Left lung (tissue), 10 donors: Measurements from ENCODE around the gene TBCD. TPM values are rescaled to one million over a fixed set of nuclear protein-coding genes. Genes with fewer than 3 reads are reported as not detected.
A peak's percentile ranks its signal among the peaks of the same experiment; 100 is the strongest.

Experiments
- ATAC-seq: fragments of 200-7000 bp; cut with Tn5 transposase; one replicate; pipeline ENCODE4 v1.9.1; 2020; ENCODE audit warnings: moderate library complexity
- DNase-seq, 4 donors: peaks; one replicate each; pipeline ENCODE4 v3.0.0-alpha.2; 2013 to 2020
- H3K27ac ChIP-seq, 2 donors: fragments of 200-600 bp; sonication (generic) in 1 of 2; one replicate each; pipeline versions ENCODE4 v1.5.0 to v1.8.0; 2020 to 2021
- H3K27me3 ChIP-seq, 2 donors: fragments of 200-600 bp; sonication (generic) in 1 of 2; one replicate each; pipeline versions ENCODE4 v1.5.0 to v1.8.0; 2020 to 2021
- H3K36me3 ChIP-seq, 2 donors: fragments of 200-600 bp; sonication (generic) in 1 of 2; one replicate each; pipeline versions ENCODE4 v1.5.0 to v1.8.0; 2020 to 2021
- H3K4me1 ChIP-seq, 2 donors: fragments of 200-600 bp; one replicate each; pipeline ENCODE4 v1.8.0; 2021
- H3K4me3 ChIP-seq, 2 donors: fragments of 200-600 bp; sonication (generic) in 1 of 2; one replicate each; pipeline versions ENCODE4 v1.5.0 to v1.8.0; 2020 to 2021; ENCODE audit warnings: mild to moderate bottlenecking in 1 of 2
- H3K9me3 ChIP-seq, 2 donors: fragments of 200-600 bp; sonication (generic) in 1 of 2; one replicate each; pipeline versions ENCODE4 v1.5.0 to v1.8.0; 2020 to 2021
- intact Hi-C, 2 donors: fragments of 100-400 bp; cut with DNase I; formaldehyde crosslinking; loops; one replicate each; pipeline versions ENCODE4 v1.11.2 to v1.14.2; 2022
- polyA plus RNA-seq, 6 donors: library from polyadenylated mRNA; unstranded; fragments of 120-200 nt; gene quantifications; one replicate each; pipeline ENCODE4 v1.2.1, GENCODE V29; 2013; ENCODE audit not compliant: insufficient read length in 6 of 6
- total RNA-seq, 2 donors: library from RNA; stranded (reverse); fragmentation: NEBNext Ultra II Directional; extraction: Animal tissue kit (Norgen Biotek cat#: 25700); gene quantifications; one replicate each; pipeline ENCODE4 v1.2.1, GENCODE V29; 2021
- TF ChIP-seq, protein P1 (sequence below), 2 donors: fragments of 200-600 bp; sonication (generic) in 1 of 2; IDR thresholded peaks; one replicate each; pipeline versions ENCODE4 v1.5.0 to v1.8.0; 2021; ENCODE audit warnings: antibody characterized with exemption in 2 of 2
- donor health status: DM: no; HTN: yes; CAD: no.
- donor health status: DM: no; HTN: no; CAD: no.

The TBCD gene
- total and polyA plus RNA-seq, 8 donors: 87.2 to 133 (median 104) TPM

DNA sequence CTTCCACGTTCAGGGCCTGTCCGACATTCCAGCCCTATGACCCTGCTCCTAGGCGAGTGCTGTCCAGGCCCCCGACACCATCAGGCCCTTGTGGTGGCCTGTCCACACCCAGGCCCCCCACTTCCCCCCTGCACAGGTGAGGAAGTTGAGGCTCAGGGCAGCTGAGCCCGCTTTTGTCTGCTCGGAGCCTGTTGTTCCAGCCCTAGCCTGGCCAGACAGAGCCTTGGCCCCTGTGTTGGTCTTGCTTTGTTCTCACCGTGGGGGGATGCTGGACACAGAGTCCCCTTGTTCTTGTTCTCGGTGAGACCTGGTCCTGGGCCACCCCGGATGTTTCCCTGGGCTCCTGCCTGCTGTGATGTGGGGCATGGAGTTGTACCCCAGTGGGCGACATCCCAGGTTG, 140.0 kb downstream of the TBCD start:
- Histone ChIP-seq H3K36me3 (peaks cover 0 to 40% of the 10 kb centered on the region in 2 donors), H3K27ac (no peak overlapping the region), H3K4me3 (no peak overlapping the region), H3K4me1 (peaks cover 36 to 48% of the 10 kb centered on the region in 2 donors), H3K27me3 (no peaks in the 10 kb centered on the region), H3K9me3 (no peaks in the 10 kb centered on the region)
- no peak for ATAC-seq
- peak in 1 of 4 donors; percentile 35 for DNase-seq
- TF ChIP-seq, protein P1, sequence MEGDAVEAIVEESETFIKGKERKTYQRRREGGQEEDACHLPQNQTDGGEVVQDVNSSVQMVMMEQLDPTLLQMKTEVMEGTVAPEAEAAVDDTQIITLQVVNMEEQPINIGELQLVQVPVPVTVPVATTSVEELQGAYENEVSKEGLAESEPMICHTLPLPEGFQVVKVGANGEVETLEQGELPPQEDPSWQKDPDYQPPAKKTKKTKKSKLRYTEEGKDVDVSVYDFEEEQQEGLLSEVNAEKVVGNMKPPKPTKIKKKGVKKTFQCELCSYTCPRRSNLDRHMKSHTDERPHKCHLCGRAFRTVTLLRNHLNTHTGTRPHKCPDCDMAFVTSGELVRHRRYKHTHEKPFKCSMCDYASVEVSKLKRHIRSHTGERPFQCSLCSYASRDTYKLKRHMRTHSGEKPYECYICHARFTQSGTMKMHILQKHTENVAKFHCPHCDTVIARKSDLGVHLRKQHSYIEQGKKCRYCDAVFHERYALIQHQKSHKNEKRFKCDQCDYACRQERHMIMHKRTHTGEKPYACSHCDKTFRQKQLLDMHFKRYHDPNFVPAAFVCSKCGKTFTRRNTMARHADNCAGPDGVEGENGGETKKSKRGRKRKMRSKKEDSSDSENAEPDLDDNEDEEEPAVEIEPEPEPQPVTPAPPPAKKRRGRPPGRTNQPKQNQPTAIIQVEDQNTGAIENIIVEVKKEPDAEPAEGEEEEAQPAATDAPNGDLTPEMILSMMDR (IDR thresholded peaks at IDR 0.05): no peak
- intact Hi-C loops: no loop called here

DNA sequence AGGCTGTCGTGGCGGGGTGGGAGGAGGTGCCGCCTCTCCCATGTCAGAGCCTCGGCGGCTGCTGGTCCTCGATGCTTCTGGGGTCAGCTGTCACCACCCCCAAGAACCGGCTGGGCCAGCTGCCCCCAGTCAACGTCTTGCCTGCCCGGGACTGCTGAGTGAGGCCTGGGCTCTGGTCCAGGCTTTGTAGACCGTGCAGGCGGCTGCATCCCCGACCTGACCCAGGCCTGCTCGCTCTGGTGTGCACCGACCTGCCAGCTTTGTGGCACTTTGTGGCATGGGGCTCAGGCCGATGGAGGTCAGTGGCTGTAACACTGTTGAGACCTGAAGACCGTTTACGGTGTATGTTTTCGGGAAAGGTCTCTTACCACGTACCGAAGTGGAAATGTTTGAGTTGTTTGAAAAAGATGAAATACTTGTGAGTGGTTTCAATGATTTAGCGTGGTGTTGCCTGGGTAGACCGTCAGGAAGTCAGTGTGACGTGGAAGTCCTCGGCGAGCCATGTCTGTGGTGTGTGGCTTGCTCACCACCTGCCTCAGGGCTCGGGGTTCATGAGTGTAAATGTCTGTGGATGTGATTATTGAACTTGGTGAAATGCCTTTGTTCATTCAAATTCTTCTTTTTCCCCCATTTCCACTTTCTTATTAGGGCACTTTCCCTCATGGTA, 141.2 kb downstream of the TBCD start:
- Histone ChIP-seq H3K36me3 (peaks cover 0 to 40% of the 10 kb centered on the region in 2 donors), H3K27ac (peak overlapping the region; percentile 24 to 62), H3K4me3 (no peak overlapping the region), H3K9me3 (no peaks in the 10 kb centered on the region), H3K27me3 (no peaks in the 10 kb centered on the region), H3K4me1 (peaks cover 36 to 40% of the 10 kb centered on the region in 2 donors)
- ATAC-seq (peak; percentile 30), DNase-seq (peak; percentile 64 to 86 (median 75))
- TF ChIP-seq, protein P1 (IDR thresholded peaks at IDR 0.05): no peak
- intact Hi-C loops: no loop called here

DNA sequence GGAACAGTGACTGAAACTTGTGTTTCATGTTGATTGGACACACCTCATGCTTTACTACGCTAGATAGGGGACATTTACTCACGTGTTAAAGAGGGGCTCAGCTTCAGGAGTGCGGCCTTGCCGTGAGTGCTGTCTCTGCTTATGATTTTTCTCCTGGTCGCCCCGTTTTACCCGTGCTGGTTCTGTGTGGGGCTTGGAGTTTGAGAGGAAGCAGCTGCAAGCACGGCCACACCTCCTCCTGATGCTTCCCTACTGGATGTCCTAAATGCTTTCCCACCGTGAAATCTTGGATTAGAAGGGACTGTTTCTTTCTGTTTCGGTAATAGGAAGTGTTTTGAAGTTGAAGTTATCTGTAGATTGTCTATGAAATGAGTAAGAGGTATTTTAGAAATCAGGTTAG, 141.9 kb downstream of the TBCD start:
- Histone ChIP-seq H3K27ac (peak overlapping the region; percentile 14 to 62), H3K27me3 (no peaks in the 10 kb centered on the region), H3K4me1 (peaks cover 33 to 36% of the 10 kb centered on the region in 2 donors), H3K4me3 (no peak overlapping the region), H3K36me3 (peaks cover 0 to 43% of the 10 kb centered on the region in 2 donors), H3K9me3 (no peaks in the 10 kb centered on the region)
- DNase-seq: no peak
- ATAC-seq: no peak
- TF ChIP-seq, protein P1 (IDR thresholded peaks at IDR 0.05): no peak
- intact Hi-C loops: no loop called here

DNA sequence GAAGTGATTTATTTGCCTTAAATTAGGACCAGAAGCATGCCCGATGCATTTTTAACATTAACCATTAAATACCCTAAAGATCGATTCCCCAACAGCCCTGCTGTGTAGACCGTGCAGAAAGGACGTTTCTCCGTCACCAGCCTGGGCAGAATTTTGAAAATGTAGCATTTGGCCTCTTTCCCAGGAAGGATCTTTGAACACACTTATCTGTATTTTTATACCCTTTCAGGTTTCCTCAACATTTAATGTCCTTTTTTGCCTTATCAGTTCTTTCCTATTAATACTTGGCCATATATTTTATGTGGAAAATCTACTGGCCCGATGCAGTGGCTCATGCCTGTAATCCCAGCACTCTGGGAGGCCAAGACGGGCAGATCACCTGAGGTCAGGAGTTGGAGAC, 142.5 kb downstream of the TBCD start:
- no peaks in the 10 kb centered on the region for H3K9me3 ChIP-seq
- no peak overlapping the region for H3K4me3 ChIP-seq
- intact Hi-C loops: no loop called here
- H3K4me1 ChIP-seq: peaks cover 33 to 36% of the 10 kb centered on the region in 2 donors
- H3K27ac ChIP-seq: peak overlapping the region in 1 of 2 donors; percentile 62
- peaks cover 0 to 48% of the 10 kb centered on the region in 2 donors for H3K36me3 ChIP-seq
- TF ChIP-seq, protein P1 (IDR thresholded peaks at IDR 0.05): no peak
- no peaks in the 10 kb centered on the region for H3K27me3 ChIP-seq
- ATAC-seq: no peak
- no peak for DNase-seq

DNA sequence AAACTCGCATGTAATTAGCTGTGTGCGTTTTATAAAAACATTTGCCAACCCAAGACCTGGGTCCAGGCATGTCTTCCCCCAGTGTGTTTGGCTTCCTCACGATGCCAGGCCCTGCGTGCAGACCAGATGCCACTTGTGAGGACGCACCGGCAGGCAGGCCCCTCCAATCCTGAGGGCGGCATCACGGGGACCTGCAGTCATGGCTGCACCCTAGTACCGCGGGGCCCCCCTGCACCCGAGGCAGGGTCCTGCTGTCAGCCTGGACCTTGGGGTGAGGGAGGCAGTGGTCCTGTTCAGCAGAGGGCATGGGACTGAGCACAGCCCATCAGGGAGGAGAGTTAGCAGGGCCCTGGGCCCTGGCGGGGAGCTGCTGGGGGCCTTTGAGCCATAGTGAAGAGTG, 143.2 kb downstream of the TBCD start:
- ATAC-seq: no peak
- intact Hi-C loops: no loop called here
- Histone ChIP-seq H3K27ac (no peak overlapping the region), H3K4me1 (peaks cover 33% of the 10 kb centered on the region in 2 donors), H3K9me3 (no peaks in the 10 kb centered on the region), H3K4me3 (no peak overlapping the region), H3K27me3 (no peaks in the 10 kb centered on the region), H3K36me3 (peaks cover 0 to 42% of the 10 kb centered on the region in 2 donors)
- TF ChIP-seq, protein P1 (IDR thresholded peaks at IDR 0.05): no peak
- peak in 1 of 4 donors; percentile 51 for DNase-seq
